MV-4-11 (cell line): ENCODE measurements around the gene SEMA5B.
A peak's percentile ranks its signal among the peaks of the same experiment; 100 is the strongest.

ENCODE experiments used
- DNase-seq: peaks from one replicate; lab custom pipeline; 2025; lab: John Stamatoyannopoulos, UW

Gene SEMA5B, protein sequence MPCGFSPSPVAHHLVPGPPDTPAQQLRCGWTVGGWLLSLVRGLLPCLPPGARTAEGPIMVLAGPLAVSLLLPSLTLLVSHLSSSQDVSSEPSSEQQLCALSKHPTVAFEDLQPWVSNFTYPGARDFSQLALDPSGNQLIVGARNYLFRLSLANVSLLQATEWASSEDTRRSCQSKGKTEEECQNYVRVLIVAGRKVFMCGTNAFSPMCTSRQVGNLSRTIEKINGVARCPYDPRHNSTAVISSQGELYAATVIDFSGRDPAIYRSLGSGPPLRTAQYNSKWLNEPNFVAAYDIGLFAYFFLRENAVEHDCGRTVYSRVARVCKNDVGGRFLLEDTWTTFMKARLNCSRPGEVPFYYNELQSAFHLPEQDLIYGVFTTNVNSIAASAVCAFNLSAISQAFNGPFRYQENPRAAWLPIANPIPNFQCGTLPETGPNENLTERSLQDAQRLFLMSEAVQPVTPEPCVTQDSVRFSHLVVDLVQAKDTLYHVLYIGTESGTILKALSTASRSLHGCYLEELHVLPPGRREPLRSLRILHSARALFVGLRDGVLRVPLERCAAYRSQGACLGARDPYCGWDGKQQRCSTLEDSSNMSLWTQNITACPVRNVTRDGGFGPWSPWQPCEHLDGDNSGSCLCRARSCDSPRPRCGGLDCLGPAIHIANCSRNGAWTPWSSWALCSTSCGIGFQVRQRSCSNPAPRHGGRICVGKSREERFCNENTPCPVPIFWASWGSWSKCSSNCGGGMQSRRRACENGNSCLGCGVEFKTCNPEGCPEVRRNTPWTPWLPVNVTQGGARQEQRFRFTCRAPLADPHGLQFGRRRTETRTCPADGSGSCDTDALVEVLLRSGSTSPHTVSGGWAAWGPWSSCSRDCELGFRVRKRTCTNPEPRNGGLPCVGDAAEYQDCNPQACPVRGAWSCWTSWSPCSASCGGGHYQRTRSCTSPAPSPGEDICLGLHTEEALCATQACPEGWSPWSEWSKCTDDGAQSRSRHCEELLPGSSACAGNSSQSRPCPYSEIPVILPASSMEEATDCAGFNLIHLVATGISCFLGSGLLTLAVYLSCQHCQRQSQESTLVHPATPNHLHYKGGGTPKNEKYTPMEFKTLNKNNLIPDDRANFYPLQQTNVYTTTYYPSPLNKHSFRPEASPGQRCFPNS

DNA sequence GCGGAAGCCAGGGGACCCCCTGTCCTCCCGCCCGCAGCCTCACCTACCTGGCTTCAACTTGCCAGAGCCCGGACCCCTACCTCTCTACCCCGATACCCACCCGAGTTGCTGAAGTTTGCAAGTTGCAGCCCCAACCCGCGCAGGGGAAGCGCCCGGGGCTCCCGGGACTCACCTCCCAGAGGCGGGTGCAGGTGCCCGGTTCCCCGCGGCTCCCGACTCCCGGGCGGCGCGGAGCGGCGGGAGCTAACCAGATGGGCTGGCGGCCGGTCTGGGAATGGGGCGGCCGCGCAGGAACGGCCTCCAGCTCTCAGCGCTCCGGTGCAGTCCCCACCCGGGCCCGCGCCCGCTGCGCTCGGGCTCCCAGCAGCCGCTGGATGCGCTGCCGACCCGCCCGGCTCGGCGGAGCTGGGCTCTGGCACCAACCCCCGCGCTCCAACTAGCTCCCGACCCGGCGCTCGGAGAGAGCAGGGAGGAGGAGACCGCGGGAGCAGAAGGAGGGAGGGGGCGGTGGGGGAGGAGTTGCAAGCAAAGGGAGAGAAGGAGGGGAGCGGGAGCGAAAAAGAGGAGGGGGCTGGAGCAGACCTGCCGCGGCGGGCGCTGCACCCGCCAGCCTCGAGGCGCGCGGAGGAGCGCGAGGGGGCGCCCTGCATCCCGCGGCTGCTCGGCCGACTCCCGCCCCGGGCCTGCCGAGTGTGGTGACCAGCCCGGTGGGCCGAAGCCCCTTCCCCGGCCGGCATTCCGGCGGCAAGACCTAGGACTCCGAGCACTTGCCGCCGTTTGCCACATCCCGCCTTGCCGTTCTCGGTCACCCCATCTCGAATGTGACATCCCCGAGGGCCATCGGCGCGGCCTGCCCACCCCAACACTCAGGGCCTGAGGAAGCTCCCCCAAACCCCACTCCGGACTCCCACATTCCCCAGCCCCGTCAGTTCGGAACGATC is at the start of gene SEMA5B:
Gene SEMA5B, minus strand, starts transcription at position 472 of the 941 bp plus-strand sequence. CDS start 66,500 bp downstream, outside the sequence.
- DNase-seq = no peak

DNA sequence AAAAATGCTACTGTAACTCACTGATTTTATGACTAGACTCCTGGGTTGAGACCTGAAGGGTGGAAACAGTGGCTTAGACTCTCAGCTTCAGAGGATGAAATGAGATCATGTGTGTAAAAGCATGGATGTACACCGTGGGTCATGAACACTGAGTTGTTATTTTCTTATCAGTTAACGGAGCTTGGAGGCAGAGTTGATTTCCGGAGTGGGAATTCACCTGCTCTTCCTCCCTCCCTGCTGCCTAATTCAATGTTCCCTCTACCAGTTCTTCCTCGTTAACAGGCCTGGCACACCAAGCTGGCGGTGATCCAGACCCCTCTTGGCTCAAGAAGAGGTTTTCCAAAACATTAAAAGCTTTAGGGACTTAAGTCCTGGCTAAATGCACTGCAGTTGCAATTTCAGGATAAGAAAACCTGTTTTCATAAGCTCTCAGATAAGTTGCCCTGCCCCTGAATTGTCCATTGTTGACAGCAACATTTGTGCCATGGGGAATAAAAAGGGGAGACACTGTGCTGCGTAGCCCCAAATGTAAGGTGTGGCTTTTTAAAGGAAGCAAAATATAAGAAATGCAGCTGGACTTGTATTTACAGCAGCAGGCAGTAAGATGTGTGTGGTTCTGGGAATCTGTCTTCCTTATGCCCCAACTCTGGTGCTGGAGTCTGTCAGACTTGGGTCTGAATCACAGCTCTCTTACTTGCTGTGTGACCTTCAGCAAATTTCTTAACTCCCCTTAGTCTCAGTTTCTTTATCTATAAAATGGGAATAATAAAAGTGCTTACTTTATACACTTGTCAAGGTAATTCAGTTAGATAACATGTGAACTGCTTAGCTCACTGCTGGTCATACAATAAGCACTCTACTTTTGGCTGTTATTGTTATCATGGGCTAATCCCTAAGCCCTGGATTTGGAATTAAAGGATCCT is 49.2 kb upstream of the SEMA5B start:
- DNase-seq = no peak

DNA sequence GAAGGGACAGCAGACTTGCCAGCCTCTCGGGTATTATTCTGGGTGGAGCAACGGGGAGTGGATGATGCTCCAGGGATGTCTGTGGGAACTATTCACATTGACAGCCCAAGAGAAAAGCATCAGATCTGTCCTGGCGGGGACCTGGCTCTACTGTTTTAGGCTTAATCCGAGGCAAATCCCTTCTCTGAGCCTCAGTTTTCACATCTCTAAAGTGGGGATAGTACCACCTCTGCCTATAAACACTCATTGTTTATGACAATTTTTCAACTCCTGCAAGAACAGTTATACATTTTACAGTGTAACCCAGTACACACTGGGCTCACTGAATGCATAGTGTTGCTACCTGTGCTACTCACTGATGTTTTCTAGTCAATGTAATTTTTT is 48.5 kb upstream of the SEMA5B start:
- no peak for DNase-seq

DNA sequence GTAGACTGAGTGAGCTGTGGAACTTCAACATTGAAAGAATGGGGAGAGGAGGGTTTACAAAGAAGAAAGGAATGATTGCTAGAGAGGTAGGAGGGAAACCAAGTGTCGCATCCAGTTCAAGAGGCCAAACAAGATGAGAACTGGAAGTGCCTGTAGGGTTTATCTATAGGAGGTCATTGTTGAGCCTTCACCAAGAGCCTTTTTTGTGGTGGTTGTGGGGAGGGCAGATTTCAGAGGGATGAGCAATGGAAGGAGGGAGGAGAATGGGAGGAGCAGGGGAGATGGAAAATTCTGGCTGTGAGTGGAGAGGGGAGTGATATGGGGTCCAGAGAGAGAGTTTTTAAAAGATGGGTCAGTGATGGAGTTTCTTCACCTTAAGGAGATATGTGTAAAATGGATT is 47.8 kb upstream of the SEMA5B start:
- DNase-seq = no peak

DNA sequence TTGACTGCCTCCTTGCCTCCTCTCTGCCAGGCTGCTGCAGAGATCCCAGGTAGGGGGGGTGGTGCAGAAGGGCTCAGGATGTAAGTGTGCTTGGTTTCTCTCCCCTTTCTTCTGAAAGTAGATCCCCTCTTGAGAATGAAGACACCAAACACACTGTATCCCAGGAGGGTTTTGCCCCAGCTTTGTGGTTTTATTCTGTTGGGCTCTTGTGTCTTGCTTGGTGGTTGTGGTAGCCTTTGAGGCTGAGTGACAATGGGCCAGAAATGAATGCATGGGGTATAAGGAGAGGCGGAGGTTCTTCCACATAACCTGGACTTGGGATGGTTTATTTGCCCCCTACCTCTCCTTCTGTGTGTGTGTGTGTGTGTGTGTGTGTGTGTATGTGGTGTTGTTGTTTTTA is 45.0 kb upstream of the SEMA5B start:
- DNase-seq = no peak

DNA sequence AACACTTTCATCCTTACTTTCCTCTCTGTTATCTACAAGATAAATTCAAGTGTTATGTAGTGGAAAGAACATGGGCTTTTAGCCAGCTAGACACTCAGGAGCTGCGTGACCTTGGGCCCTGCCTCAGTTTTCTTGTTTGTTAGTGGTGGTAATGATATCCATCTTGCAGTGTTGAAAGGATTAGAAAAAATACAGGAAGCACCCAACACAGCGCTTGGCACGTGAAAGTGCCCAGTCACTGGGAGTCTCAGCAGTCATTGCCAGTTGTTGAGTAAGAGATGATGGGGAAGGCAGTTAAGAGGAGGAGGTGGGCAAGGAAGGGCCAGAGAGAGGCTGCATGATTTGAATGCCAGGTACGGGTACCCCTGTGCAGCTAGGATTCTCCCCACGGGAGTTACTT is 44.6 kb upstream of the SEMA5B start:
- peak; percentile 25 for DNase-seq

DNA sequence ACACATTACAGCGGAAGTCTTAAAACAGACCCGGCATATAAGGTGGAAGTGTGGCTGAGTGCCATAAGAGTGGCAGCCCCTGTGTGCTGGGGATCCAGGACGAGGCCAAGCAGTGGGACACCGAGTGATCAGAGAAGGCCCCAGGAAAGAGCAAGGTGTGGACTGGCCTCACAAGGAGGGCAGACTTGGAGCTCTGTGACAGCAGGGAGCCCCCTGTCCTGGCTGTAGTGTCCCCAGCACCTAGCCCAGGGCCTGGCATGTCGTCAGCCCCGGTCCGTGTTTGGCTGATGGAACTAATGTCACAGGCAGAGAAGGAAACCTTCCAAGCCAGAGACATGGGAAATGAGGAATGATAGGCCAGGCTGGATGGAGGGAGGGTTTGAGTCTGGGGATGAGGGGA is 44.0 kb upstream of the SEMA5B start:
- DNase-seq = no peak

DNA sequence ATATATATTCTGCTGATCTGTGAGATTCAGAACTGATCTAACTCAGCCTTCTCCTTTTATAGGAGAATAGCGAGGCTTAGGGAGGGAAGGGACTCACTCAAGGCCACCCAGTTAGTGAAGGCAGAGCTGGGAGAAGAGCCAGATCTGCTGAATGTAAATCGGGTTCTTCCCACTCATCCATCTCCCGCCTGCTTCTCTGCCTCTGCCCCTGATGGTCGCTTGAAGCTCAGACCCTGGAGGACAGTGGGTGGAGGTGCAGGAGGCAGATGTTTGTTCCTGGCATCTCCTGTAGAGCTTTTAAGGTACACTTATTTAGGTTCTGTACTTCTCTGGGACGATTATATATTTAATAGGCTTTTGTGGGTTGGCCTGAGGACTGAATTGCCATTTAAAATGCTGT is 43.6 kb upstream of the SEMA5B start:
- DNase-seq = no peak

DNA sequence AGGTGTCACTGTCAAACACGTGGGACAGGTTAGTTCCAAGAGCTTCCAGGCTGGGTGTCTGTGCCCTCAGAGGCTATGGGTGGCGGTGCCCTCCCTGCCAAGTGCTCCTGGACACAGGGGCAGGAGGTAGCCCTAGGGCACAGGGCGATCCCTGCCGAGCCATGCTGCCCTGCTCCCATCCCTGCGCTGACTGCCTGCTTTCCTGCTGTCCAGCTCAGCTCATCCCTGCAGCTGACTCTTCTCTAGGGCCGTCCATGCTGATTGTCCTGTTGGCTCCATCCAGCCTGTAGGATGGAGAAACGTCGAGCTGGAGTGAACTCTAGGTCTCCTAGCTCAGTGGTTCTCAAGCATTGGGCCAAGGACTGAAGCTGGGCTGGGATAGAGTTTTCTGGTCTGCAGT is 42.9 kb upstream of the SEMA5B start:
- no peak for DNase-seq

DNA sequence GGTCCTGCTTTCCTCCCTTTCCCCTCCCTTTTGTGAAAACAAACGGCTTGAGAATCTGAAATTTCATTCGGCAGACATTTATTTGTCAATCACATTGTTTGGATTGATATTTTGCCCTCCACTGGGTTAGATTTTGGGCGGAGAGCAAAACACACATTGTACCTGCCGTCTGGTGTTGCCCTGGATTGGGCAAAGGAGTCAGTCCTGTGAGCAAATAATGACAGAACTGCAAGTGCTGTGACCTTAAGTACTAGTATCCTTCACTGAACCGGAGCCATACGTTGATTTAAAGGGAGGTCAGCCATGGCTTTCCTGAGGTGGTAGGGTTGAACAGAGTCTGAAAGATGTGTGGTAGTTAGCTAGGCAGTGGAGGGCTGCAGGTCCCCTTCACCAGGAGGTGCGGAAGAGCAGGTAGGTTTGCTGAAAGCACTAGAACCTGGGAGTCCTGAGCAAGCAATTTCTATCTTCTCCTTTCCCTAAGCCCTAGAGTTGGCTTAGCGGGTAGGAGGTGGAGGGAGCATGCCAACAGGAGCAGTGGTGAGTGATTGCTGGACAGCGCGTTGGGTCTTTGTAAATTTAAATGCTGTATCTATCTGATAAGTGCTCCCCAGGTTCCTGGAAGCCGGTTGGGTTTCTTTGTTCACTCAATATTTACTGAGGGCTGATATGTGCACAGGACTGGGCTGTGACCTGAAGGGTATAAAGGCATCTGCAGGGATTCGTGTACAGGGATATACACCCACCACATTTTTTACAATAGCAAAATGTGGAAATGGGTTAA is 41.2 kb upstream of the SEMA5B start:
- DNase-seq = no peak

DNA sequence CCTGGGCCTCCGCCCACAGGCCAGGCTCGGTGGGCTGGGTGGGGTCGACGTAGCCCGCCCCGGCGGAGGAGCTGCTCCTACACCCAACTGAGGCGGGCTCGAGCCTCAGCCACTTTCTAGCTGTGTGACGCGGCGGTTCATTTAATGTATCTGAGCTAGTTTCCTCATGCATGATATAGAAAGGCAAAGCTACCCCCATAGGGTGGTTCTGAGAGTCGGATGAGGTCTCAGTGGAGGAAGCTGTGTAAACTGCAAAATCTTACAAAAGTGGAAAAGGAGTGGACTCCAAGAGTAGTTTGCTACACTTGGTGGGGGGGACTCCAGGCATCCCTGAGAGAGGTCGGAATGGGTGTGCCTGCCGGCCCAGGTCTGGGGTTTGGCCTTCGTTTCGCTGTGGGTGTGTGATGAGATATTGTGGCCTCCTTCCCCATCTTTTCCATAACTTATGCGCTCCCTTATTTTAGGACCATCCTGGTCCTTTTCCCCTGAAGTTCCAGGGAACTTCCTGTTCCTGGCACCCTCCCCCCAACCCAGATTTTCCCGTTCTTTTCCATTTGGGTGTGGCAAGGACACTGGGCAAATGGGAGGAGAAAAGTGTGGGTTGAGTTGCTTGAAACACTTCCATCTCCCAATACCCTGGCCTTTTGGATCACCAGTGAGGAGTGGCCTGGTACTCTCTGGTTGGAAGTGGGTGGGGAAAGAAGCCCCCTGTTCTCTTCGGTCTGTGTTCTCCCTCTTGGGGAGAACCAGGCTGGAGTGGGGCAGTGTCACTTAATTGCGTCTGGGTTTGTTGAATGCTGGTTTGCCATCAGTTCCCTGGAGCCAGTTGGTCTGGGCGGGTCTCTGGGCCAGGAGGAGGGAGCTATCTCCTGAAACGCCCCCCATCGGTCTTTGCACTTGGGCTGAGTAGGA is 40.4 kb upstream of the SEMA5B start:
- no peak for DNase-seq

DNA sequence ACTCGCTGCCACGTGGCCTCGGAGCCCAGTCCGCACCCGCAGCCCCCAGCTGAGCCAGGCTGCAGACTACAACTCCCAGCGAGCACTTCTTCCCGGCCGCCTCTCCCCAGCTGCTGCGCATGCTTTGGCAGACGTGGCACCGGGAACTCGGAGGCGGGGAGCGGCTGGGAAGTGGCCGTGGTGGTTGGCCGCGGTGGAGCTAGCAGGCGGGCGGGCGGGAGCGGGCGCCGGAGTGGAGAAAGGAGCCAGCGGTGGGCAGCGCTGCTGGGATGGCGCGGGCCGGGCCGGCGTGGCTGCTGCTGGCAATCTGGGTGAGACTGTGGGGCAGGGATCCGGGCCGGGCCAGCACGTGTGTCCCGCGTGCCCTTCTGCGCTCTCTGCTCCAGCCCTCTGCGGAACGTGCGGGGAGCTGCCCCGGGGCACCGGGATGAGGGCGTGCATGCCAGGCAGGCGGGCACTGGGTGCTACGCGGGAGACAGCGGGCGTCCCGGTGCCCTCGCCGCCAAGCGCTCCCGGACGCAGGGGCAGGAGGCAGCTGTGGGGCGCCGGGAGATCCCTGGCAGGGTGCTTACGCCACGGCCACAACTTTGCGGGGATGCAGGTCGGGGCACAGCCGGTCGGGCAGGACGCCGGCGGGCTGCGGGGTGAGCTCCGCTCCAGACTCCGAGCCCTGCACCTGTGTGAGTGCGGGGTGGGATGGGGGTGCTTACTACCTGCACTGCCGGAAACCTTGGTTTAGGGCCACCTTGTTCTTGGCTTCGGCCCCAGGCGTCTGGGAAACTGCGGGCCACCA is 39.5 kb upstream of the SEMA5B start, which contains the start of gene PDIA5:
Gene PDIA5, plus strand, starts transcription at position 130 of the 793 bp plus-strand sequence. Its CDS starts 140 bp downstream, at position 270.
- peak; percentile 83 for DNase-seq

DNA sequence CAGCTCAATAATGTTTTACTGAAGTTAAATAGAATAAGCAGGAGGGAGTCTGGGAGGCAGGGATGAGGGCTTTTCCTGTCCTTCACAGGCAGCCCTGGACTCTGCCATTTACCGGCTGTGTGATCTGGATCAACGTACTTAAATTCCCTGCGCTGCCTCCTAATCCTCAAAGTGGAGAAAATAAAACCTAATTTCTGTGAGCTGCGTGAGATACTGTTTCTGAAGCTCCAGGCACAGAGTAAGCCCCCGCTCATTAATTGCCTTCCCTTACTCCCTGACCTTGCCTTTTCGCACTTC is 39.0 kb upstream of the SEMA5B start:
- DNase-seq = no peak

DNA sequence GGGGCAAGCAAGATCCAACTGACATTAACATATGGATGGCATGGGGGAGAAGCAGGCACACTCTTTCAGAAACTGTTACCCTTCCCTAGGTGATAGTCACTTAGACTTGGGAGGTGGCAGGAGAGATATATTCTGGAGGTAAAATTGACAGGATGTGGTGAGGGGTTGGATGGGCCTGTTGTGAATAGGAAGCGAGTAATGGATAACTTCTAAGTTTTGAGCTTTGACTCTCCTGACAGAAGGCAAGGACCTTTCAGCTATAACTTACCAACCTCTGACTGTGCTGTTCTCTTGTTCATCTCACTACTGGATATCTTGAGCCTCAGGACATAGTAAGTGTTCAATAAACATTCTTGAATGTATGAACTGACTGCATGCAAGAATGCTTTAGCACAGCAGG is 37.4 kb upstream of the SEMA5B start:
- DNase-seq = peak; percentile 31

DNA sequence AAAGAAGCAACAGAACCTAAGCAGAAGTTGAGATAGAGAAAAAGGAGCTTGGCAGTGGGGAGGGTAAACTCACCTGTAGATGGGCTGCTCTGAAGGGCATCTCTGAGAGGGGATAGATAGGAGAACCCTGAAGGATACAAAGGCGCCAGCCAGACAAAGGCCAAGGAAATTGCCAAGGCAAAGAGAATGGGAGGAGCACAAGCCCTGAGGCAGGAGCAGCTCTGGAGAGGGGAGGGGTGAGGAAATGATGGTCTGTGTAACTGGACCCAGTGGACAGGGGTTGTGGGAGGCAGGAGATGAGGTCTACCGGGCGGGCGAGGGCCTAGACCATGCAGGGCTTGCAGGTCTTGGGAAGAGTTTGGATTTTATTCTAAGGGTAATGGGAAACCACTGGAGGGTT is 36.9 kb upstream of the SEMA5B start:
- no peak for DNase-seq

DNA sequence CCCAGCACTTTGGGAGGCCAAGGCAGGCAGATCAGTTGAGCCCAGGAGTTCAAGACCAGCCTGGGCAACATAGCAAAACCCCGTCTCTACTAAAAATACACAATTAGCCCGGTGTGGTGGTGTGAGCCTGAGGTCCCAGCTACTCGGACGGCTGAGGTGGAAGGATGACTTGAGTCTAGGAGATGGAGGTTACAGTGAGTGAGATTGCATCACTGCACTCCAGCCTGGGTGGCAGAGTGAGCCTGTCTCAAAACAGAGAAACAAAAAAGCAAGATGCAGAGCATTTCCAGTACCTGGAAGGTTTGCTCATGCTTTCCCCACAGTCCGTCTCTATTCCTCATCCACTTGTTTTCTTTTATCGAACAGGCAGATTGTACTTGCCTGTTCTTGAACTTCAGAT is 35.5 kb upstream of the SEMA5B start:
- no peak for DNase-seq

DNA sequence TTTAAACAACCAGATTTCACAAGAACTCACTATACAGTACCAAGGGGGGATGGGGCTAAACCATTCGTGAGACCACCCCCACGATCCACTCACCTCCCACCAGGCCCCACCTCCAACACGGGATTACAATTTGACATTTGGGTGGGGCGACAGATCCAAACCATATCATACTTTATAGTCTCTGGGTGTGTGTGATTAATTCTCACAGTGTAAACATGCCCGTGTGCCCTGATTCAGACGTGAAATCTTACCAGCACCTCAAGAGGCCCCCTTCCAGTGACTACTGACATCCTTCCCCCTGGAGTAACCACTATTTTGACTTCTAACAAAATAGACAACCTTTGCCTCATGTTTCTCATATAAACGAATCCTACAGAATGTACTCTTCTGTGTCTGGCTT is 34.3 kb upstream of the SEMA5B start:
- no peak for DNase-seq

DNA sequence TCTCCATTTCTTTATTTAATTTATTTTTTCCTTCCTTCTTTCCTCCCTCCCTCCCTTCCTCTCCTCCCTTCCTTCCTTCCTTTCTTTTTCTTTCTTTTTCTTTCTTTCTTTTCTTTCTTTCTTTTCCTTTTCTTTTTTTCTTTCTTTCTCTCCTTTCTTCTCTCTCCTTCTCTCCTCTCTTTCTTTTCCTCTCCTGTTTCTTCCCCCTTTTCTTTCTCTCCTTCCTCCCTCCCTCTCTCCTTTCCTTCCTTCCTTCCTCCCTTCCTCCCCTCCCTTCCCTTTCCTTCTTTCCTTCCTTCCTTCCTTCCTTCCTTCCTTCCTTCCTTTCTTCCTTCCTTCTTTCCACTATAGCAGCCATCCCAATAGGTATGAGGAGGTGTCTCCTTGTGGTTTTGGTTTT is 32.5 kb upstream of the SEMA5B start:
- DNase-seq = no peak
